ENCODE results near the gene ASB3. TPM values are rescaled to one million over a fixed set of nuclear protein-coding genes. Genes with fewer than 3 reads are reported as not detected.

ASB3 gene
- total RNA-seq, 2 experiments from 2014 or later, result 26.4 to 30.3 TPM

- ChIA-PET POLR2A (interaction anchor here (5.6 kb wide), 1 partner anchor 12 kb away, joined by 27 read pairs; the partner anchor contains the start of gene CHAC2), CTCF (ENCODE audit: unreplicated experiment) (interaction anchor here (0.9 kb wide), 1 partner anchor 12 kb away, joined by 3 read pairs; the partner anchor contains the start of gene CHAC2)
- H3K36me3 ChIP-seq (ENCODE audit: insufficient read depth, low read length), result peaks cover 88% of the 10 kb centered on the region
Observed at GRCh38 chr2:53780056-53780455, 6.7 kb downstream of the ASB3 start.

GRCh38 chr2:53778536-53779162, 8.1 kb downstream of the ASB3 start:
- CTCF ChIA-PET (ENCODE audit: unreplicated experiment), result no interaction called here
- no TSS peak for BruUV-seq (replicated peaks)
- Histone ChIP-seq H3K4me1 (ENCODE audit: insufficient read depth, low read length, poor library complexity, severe bottlenecking) (peaks cover 6% of the 10 kb centered on the region), H3K9me3 (ENCODE audit: low read length) (peaks cover 4% of the 10 kb centered on the region; the same call in 1 of the 2 replicates), H3K36me3 (ENCODE audit: insufficient read depth, low read length) (peaks cover 99% of the 10 kb centered on the region), H4K20me1 (ENCODE audit: insufficient read depth, low read length) (0 out of 2 replicates have a peak, but pooled peaks cover 9% of the 10 kb centered on the region), H3K4me3 (ENCODE audit: low read depth, low read length, poor library complexity, severe bottlenecking) (no peak overlapping the region), H2AFZ (ENCODE audit: low read length) (no peak overlapping the region), H3K9me2 (ENCODE audit: insufficient read depth, low read length) (no peaks in the 10 kb centered on the region), H3K79me2 (ENCODE audit: insufficient read depth, low read depth, low read length) (peaks cover 98% of the 10 kb centered on the region), H3K4me2 (ENCODE audit: low read length) (no peak overlapping the region), H3K27ac (ENCODE audit: low read depth, low read length, poor library complexity, severe bottlenecking) (no peak overlapping the region)
- intact Hi-C loops (cut with micrococcal nuclease; ENCODE audit: unreplicated experiment), result no loop called here
- no peak for DNase-seq (ENCODE audit: low spot score)
- TF ChIP-seq CTCF (conservative IDR thresholded peaks at IDR 0.05; ENCODE audit: low read length) (no peak), EZH2phosphoT487 (IDR thresholded peaks at IDR 0.05; ENCODE audit: borderline replicate concordance, low read depth, low read length) (no peak)
- POLR2A ChIA-PET, result interaction anchor here (0.5 to 5.6 kb wide), 4 partner anchors 9 to 191 kb away, joined by 3 to 27 read pairs (median 4); partner anchors contain the start of gene CHAC2

More at GRCh38 chr2:53780056-53780455, 6.7 kb downstream of the ASB3 start:
- peaks cover 98% of the 10 kb centered on the region for H3K79me2 ChIP-seq (ENCODE audit: insufficient read depth, low read depth, low read length)
- H3K9me2 ChIP-seq (ENCODE audit: insufficient read depth, low read length), result no peaks in the 10 kb centered on the region
- 0 out of 2 replicates have a peak, but pooled peaks cover 7% of the 10 kb centered on the region for H4K20me1 ChIP-seq (ENCODE audit: insufficient read depth, low read length)
- no peak overlapping the region for H3K27ac ChIP-seq (ENCODE audit: low read depth, low read length, poor library complexity, severe bottlenecking)
- no peak overlapping the region for H3K4me2 ChIP-seq (ENCODE audit: low read length)
- DNase-seq (ENCODE audit: low spot score), result no peak
- no peak overlapping the region for H3K4me3 ChIP-seq (ENCODE audit: low read depth, low read length, poor library complexity, severe bottlenecking)
- no TSS peak for BruUV-seq (replicated peaks)
- H3K9me3 ChIP-seq (ENCODE audit: low read length), result peaks cover 4% of the 10 kb centered on the region; the same call in 1 of the 2 replicates
- TF ChIP-seq EZH2phosphoT487 (IDR thresholded peaks at IDR 0.05; ENCODE audit: borderline replicate concordance, low read depth, low read length) (no peak), CTCF (conservative IDR thresholded peaks at IDR 0.05; ENCODE audit: low read length) (no peak)
- H2AFZ ChIP-seq (ENCODE audit: low read length), result no peak overlapping the region
- peaks cover 20% of the 10 kb centered on the region for H3K4me1 ChIP-seq (ENCODE audit: insufficient read depth, low read length, poor library complexity, severe bottlenecking)
- intact Hi-C loops (cut with micrococcal nuclease; ENCODE audit: unreplicated experiment), result no loop called here

- Histone ChIP-seq H3K9me3 (ENCODE audit: low read length) (peaks cover 4% of the 10 kb centered on the region; the same call in 1 of the 2 replicates), H3K27ac (ENCODE audit: low read depth, low read length, poor library complexity, severe bottlenecking) (no peak overlapping the region), H3K79me2 (ENCODE audit: insufficient read depth, low read depth, low read length) (peaks cover 97% of the 10 kb centered on the region), H3K4me3 (ENCODE audit: low read depth, low read length, poor library complexity, severe bottlenecking) (no peak overlapping the region), H3K4me2 (ENCODE audit: low read length) (no peak overlapping the region), H3K36me3 (ENCODE audit: insufficient read depth, low read length) (peaks cover 99% of the 10 kb centered on the region), H4K20me1 (ENCODE audit: insufficient read depth, low read length) (0 out of 2 replicates have a peak, but pooled peaks cover 5% of the 10 kb centered on the region), H3K4me1 (ENCODE audit: insufficient read depth, low read length, poor library complexity, severe bottlenecking) (no peaks in the 10 kb centered on the region), H3K9me2 (ENCODE audit: insufficient read depth, low read length) (no peaks in the 10 kb centered on the region), H2AFZ (ENCODE audit: low read length) (no peak overlapping the region)
- ChIA-PET CTCF (ENCODE audit: unreplicated experiment) (no interaction called here), POLR2A (interaction anchor here (1.0 to 5.6 kb wide), 3 partner anchors 9 to 22 kb away, joined by 3 to 27 read pairs (median 3); partner anchors contain the start of gene CHAC2)
- intact Hi-C loops (cut with micrococcal nuclease; ENCODE audit: unreplicated experiment), result no loop called here
- BruUV-seq (replicated peaks), result no TSS peak
- no peak for DNase-seq (ENCODE audit: low spot score)
- no peak for TF ChIP-seq CTCF (conservative IDR thresholded peaks at IDR 0.05; ENCODE audit: low read length)
- TF ChIP-seq EZH2phosphoT487 (IDR thresholded peaks at IDR 0.05; ENCODE audit: borderline replicate concordance, low read depth, low read length), result no peak
Observed at GRCh38 chr2:53777134-53777533, 9.6 kb downstream of the ASB3 start.

Data from OCI-LY7 (cell line).